22Rv1 (cell line): ENCODE data around the gene ZBTB32.

Source experiments
- ZFX ChIP-seq: fragments of 450-650 bp; IDR thresholded peaks from 2 replicates; pipeline ENCODE4 v1.6.1; 2017; ENCODE audit warnings: antibody characterized with exemption, borderline replicate concordance
- TF ChIP-seq, protein P1 (sequence below): fragments of 450-650 bp; IDR thresholded peaks from 2 replicates; pipeline ENCODE4 v1.5.1; 2017; ENCODE audit warnings: mild to moderate bottlenecking

DNA sequence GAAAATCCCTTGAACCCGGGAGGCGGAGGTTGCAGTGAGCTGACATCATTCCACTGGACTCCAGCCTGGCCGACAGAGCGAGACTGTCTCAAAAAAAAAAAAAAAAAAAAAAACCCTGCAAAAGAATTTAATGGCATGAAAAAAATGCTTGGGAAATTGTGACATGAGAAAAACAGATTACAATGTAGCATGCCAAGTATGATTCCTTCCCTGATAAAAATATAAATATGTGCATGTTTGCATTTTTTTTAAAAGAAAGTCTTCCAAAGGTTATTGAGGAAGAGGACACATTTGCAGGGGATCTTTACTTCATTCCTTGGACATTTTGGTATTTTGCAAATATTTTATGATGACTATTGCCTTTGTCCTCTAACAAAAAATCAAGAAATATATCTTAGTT lies 14.5 kb upstream of the ZBTB32 start:
- TF ChIP-seq, protein P1, sequence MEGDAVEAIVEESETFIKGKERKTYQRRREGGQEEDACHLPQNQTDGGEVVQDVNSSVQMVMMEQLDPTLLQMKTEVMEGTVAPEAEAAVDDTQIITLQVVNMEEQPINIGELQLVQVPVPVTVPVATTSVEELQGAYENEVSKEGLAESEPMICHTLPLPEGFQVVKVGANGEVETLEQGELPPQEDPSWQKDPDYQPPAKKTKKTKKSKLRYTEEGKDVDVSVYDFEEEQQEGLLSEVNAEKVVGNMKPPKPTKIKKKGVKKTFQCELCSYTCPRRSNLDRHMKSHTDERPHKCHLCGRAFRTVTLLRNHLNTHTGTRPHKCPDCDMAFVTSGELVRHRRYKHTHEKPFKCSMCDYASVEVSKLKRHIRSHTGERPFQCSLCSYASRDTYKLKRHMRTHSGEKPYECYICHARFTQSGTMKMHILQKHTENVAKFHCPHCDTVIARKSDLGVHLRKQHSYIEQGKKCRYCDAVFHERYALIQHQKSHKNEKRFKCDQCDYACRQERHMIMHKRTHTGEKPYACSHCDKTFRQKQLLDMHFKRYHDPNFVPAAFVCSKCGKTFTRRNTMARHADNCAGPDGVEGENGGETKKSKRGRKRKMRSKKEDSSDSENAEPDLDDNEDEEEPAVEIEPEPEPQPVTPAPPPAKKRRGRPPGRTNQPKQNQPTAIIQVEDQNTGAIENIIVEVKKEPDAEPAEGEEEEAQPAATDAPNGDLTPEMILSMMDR: no peak
- no peak for TF ChIP-seq ZFX
